Hair follicular keratinocyte (primary cell): ENCODE data around the gene SMIM11. TPM values are rescaled to one million over a fixed set of nuclear protein-coding genes. Genes with fewer than 3 reads are reported as not detected.

Experiments
- total RNA-seq: library from RNA; depleted of rRNA; stranded (reverse); fragments of >200 nt; gene quantifications from 2 replicates; pipeline ENCODE4 v1.2.3, GENCODE V29; 2015

Gene SMIM11
- 8.1 and 8.5 TPM in 2 replicates for total RNA-seq

GRCh38 chr21:34374940-34375618 is at the start of gene SMIM11:
Gene SMIM11, plus strand, starts transcription at chr21:34375507. Its CDS starts 3,998 bp downstream, at chr21:34379505.

GRCh38 chr21:34363733-34364132 is 11.6 kb upstream of the SMIM11 start, which contains the start of gene KCNE2:
Gene KCNE2, plus strand, starts transcription at chr21:34364006. Its CDS starts 6,473 bp downstream, at chr21:34370479.

GRCh38 chr21:34423805-34424204 is 48.5 kb downstream of the SMIM11 start, which contains the start of gene SMIM34:
Gene SMIM34, minus strand, starts transcription at chr21:34423951. Its CDS starts 112 bp downstream, at chr21:34423839.

Other genes starting within 250 kb of the SMIM11 start
- gene KCNE2, start 11.5 kb upstream of the SMIM11 start, total RNA-seq = not detected in 2 replicates
- gene SMIM34, start 48.4 kb downstream of the SMIM11 start, total RNA-seq = not detected in 2 replicates
- 0.38 TPM in 1 of 2 replicates, not detected in the other for gene KCNE1, start 136.7 kb downstream of the SMIM11 start, total RNA-seq
- gene RCAN1, start 239.6 kb downstream of the SMIM11 start, total RNA-seq = 25.8 and 28.0 TPM in 2 replicates